CD4-positive, alpha-beta T cell (primary cell): Measurements from ENCODE around the gene POLR3GL. TPM values are rescaled to one million over a fixed set of nuclear protein-coding genes. Genes with fewer than 3 reads are reported as not detected.

ENCODE experiments used
- ATAC-seq: fragments of 200-7000 bp; cut with Tn5 transposase; one replicate; pipeline ENCODE4 v1.10.0; 2022; ENCODE audit warnings: mild to moderate bottlenecking; ENCODE audit not compliant: poor library complexity
- CTCF ChIA-PET: fragments of 350-600 bp; sonication (Branson Sonifier 250); formaldehyde crosslinking; loops from one replicate; lab custom pipeline; 2021; ENCODE audit warnings: antibody characterized with exemption, inconsistent platforms; lab: Charles Lee
- POLR2A ChIA-PET: fragments of 350-600 bp; sonication (Branson Sonifier 250); formaldehyde crosslinking; loops from one replicate; lab custom pipeline; 2021; ENCODE audit warnings: antibody characterized with exemption, inconsistent platforms; lab: Charles Lee
- DNase-seq, 14 experiments: peaks; one replicate each; pipeline ENCODE4 v3.0.0-alpha.2; 2013 to 2020; ENCODE audit warnings: mixed read lengths in 2 of 14
- H3K27ac ChIP-seq, 2 donors: one replicate each; pipeline versions ENCODE4 v1.5.1 to v1.7.0; 2013; ENCODE audit warnings: low read length in 2 of 2, low read depth in 1 of 2, mild to moderate bottlenecking in 1 of 2
- H3K27me3 ChIP-seq, 2 experiments: 1 replicate in 1 of 2; 2 replicates in 1 of 2; pipeline versions ENCODE4 v1.6.1 to v1.7.0; 2013; ENCODE audit warnings: low read length in 2 of 2, control low read depth in 1 of 2, mild to moderate bottlenecking in 1 of 2, moderate library complexity in 1 of 2; ENCODE audit not compliant: insufficient read depth in 2 of 2, control insufficient read depth in 1 of 2
- H3K36me3 ChIP-seq: one replicate; pipeline ENCODE4 v1.6.1; 2013; ENCODE audit warnings: low read length, control low read depth; ENCODE audit not compliant: insufficient read depth
- H3K4me1 ChIP-seq: one replicate; pipeline ENCODE4 v1.6.1; 2013; ENCODE audit warnings: low read length, control low read depth; ENCODE audit not compliant: insufficient read depth
- H3K4me3 ChIP-seq: one replicate; pipeline ENCODE4 v1.5.1; 2013; ENCODE audit warnings: mild to moderate bottlenecking, low read length, moderate library complexity
- H3K9me3 ChIP-seq, 2 experiments: 1 replicate in 1 of 2; 2 replicates in 1 of 2; pipeline versions ENCODE4 v1.6.1 to v1.7.0; 2013; ENCODE audit warnings: low read length in 2 of 2, mild to moderate bottlenecking in 2 of 2, control low read depth in 1 of 2, moderate library complexity in 1 of 2; ENCODE audit not compliant: control insufficient read depth in 1 of 2, insufficient read depth in 1 of 2
- H3K27ac Mint-ChIP-seq: one replicate; pipeline ENCODE4 v1.8.0; 2020; ENCODE audit warnings: mixed read lengths
- H3K27me3 Mint-ChIP-seq: one replicate; pipeline ENCODE4 v1.8.0; 2021; ENCODE audit warnings: mixed read lengths
- H3K36me3 Mint-ChIP-seq: one replicate; pipeline ENCODE4 v1.8.0; 2021; ENCODE audit warnings: low read depth, mixed read lengths
- H3K4me1 Mint-ChIP-seq: one replicate; pipeline ENCODE4 v1.8.0; 2021; ENCODE audit warnings: low read depth, mixed read lengths
- H3K4me3 Mint-ChIP-seq: one replicate; pipeline ENCODE4 v1.8.0; 2020; ENCODE audit warnings: mild to moderate bottlenecking, mixed read lengths
- H3K9me3 Mint-ChIP-seq: one replicate; pipeline ENCODE4 v1.8.0; 2020; ENCODE audit warnings: mixed read lengths
- CTCF ChIP-seq: fragments of 200-600 bp; IDR thresholded peaks from one replicate; pipeline ENCODE4 v1.8.0; 2022; ENCODE audit warnings: antibody characterized with exemption, mild to moderate bottlenecking
- intact Hi-C, 2 experiments: fragments of 100-400 bp; cut with DNase I in 1 of 2; cut with micrococcal nuclease in 1 of 2; formaldehyde crosslinking; loops; one replicate each; pipeline versions ENCODE4 v1.15.1 to v1.9.0; 2023 to 2025; cut with DNase I, micrococcal nuclease
- total RNA-seq, 174 experiments: library from RNA in 2 of 174; stranded (reverse) in 2 of 174; gene quantifications; one replicate each; pipeline ENCODE4 v1.2.3 and lab custom pipeline; 2021 to 2026

POLR3GL gene
- total RNA-seq, 2 experiments from 2014 or later: 17.2 to 17.8 TPM

- no peaks in the 10 kb centered on the region for H3K27me3 Mint-ChIP-seq
- peak in 6 of 14 experiments; percentile 24 to 74 (median 60) for DNase-seq
- H3K4me1 ChIP-seq: peaks cover 92% of the 10 kb centered on the region
- CTCF ChIA-PET: interaction anchor here (0.6 to 9.4 kb wide), 3 partner anchors 24 to 227 kb away, joined by 4 to 151 read pairs (median 6); partner anchors contain the start of gene NUDT17
- H3K36me3 ChIP-seq: no peaks in the 10 kb centered on the region
- H3K9me3 ChIP-seq: no peaks in the 10 kb centered on the region
- no peak overlapping the region for H3K27ac Mint-ChIP-seq
- POLR2A ChIA-PET: interaction anchor here (0.7 to 7.4 kb wide), 7 partner anchors 10 to 145 kb away, joined by 3 to 123 read pairs (median 7); partner anchors contain the start of genes LIX1L, RBM8A and TXNIP
- peak overlapping the region in 1 of 2 donors; percentile 42 for H3K27ac ChIP-seq
- TF ChIP-seq CTCF: no peak
- no peaks in the 10 kb centered on the region for H3K36me3 Mint-ChIP-seq
- H3K4me3 ChIP-seq: no peak overlapping the region
- H3K27me3 ChIP-seq: no peaks in the 10 kb centered on the region
- no peaks in the 10 kb centered on the region for H3K9me3 Mint-ChIP-seq
- intact Hi-C loops: no loop called here
- ATAC-seq: no peak
- H3K4me1 Mint-ChIP-seq: peaks cover 17% of the 10 kb centered on the region
- peak overlapping the region; percentile 76 for H3K4me3 Mint-ChIP-seq
Observed at GRCh38 chr1:145983960-145984830, 19.7 kb downstream of the POLR3GL start.

- Histone ChIP-seq H3K4me3 (no peak overlapping the region), H3K27ac (peak overlapping the region; percentile 42 to 45), H3K27me3 (no peaks in the 10 kb centered on the region), H3K9me3 (no peaks in the 10 kb centered on the region), H3K4me1 (peaks cover 86% of the 10 kb centered on the region), H3K36me3 (no peaks in the 10 kb centered on the region)
- POLR2A ChIA-PET: interaction anchor here (1.1 to 7.4 kb wide), 4 partner anchors 9 to 53 kb away, joined by 6 to 123 read pairs (median 9); partner anchors contain the start of genes LIX1L and TXNIP
- Mint-ChIP-seq H3K36me3 (no peaks in the 10 kb centered on the region), H3K27ac (no peak overlapping the region), H3K9me3 (no peaks in the 10 kb centered on the region), H3K27me3 (no peaks in the 10 kb centered on the region), H3K4me1 (peaks cover 18% of the 10 kb centered on the region), H3K4me3 (peak overlapping the region; percentile 76)
- ATAC-seq (no peak), DNase-seq (no peak)
- intact Hi-C loops: no loop called here
- CTCF ChIA-PET: interaction anchor here (1.9 to 9.4 kb wide), 2 partner anchors 8 to 23 kb away, joined by 10 to 151 read pairs; no protein-coding TSS in a partner anchor
- TF ChIP-seq CTCF: no peak
Observed at GRCh38 chr1:145985129-145985501, 20.6 kb downstream of the POLR3GL start.

- H3K36me3 Mint-ChIP-seq: no peaks in the 10 kb centered on the region
- peak in 2 of 14 experiments; percentile 37 to 42 for DNase-seq
- Histone ChIP-seq H3K27me3 (no peaks in the 10 kb centered on the region), H3K4me1 (peaks cover 83% of the 10 kb centered on the region), H3K36me3 (no peaks in the 10 kb centered on the region), H3K9me3 (no peaks in the 10 kb centered on the region), H3K4me3 (no peak overlapping the region), H3K27ac (peak overlapping the region; percentile 42 to 45)
- no peaks in the 10 kb centered on the region for H3K27me3 Mint-ChIP-seq
- POLR2A ChIA-PET: interaction anchor here (2.2 to 7.4 kb wide), 2 partner anchors 8 to 12 kb away, joined by 11 to 123 read pairs; partner anchors contain the start of gene TXNIP
- intact Hi-C loops: no loop called here
- no peak for ATAC-seq
- H3K4me3 Mint-ChIP-seq: peak overlapping the region; percentile 35
- TF ChIP-seq CTCF: no peak
- CTCF ChIA-PET: interaction anchor here (0.7 to 1.9 kb wide), 2 partner anchors 8 to 22 kb away, joined by 3 to 10 read pairs; no protein-coding TSS in a partner anchor
- no peaks in the 10 kb centered on the region for H3K9me3 Mint-ChIP-seq
- H3K4me1 Mint-ChIP-seq: peaks cover 25% of the 10 kb centered on the region
- H3K27ac Mint-ChIP-seq: no peak overlapping the region
Observed at GRCh38 chr1:145985502-145986439, 21.3 kb downstream of the POLR3GL start.
